Eye (tissue), 1 donor: ENCODE measurements around the gene SERPING1.

Source experiments
- DNase-seq: peaks from one replicate; pipeline ENCODE4 v3.0.0-alpha.2; 2015

The SERPING1 gene

DNA sequence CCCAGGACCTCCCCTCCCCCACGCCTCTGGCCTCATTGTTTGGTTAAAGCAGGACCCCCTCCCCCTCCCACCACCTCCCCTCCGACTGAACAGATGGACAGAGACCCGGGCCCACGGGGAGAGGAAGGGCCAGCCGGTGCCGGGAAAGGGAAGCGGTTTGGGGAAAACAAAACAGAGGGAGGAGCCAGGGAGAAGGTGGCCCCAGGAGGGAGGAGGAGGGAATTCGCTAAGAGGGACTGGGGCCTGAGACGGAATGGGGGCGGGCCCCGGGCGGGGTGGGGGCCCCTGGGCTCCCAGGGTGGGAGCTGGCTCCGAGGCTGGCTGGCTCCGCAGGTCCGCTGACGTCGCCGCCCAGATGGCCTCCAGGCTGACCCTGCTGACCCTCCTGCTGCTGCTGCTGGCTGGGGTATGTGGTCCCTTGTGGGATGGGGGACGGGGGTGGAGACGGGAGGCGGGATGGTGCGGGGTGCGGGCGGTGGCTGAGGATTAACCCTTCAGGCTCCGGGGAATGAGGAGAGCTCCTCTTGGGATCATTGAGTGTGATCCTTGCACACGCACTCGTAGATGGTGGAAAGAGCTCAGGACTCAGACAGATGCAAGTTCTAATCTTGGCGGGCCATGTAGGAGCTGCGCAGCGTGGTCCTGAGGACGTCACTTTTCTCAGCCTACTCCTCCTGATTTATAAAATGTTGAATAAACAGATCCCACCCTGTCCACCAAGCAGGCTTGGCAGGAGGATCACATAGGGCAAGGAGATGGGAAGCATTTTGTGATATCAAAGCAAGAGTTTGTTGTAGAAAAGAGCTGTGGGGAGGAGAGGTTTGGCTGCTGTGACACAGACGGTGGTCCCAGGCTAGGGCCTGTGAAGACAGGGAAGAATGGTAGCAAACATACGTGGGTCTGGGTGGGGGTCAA lies 688 bp downstream of the SERPING1 start:
- DNase-seq = peak; percentile 96

- peak; percentile 61 for DNase-seq
These were observed 1.3 kb downstream of the SERPING1 start for GRCh38 chr11:57598831-57599155.

GRCh38 chr11:57599381-57599780 lies 1.9 kb downstream of the SERPING1 start:
- peak; percentile 9 for DNase-seq

- peak; percentile 37 for DNase-seq
These were observed 3.8 kb downstream of the SERPING1 start for GRCh38 chr11:57601297-57601696.

- DNase-seq = peak; percentile 5
These were observed 7.0 kb downstream of the SERPING1 start for GRCh38 chr11:57604296-57605027.

GRCh38 chr11:57605028-57605420 lies 7.5 kb downstream of the SERPING1 start:
- peak; percentile 52 for DNase-seq

DNA sequence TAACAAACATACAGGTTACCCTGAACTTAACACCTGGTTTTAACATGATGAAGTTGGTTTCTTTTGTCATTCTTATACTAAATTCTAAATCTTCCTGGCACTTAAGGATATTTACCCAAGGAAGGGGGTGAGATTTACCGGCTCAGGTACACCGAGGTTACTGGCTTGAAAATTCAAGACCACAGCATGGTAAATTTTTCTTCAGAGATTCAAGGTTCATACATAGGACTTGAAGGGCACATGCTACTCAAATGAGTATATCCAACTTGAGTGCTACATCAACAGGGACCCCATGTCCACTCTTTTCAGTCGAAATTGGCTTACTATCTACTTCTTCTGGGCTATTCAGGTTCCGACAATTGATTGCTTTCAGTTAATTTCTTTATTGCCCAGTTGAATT lies 12.7 kb downstream of the SERPING1 start:
- no peak for DNase-seq

DNA sequence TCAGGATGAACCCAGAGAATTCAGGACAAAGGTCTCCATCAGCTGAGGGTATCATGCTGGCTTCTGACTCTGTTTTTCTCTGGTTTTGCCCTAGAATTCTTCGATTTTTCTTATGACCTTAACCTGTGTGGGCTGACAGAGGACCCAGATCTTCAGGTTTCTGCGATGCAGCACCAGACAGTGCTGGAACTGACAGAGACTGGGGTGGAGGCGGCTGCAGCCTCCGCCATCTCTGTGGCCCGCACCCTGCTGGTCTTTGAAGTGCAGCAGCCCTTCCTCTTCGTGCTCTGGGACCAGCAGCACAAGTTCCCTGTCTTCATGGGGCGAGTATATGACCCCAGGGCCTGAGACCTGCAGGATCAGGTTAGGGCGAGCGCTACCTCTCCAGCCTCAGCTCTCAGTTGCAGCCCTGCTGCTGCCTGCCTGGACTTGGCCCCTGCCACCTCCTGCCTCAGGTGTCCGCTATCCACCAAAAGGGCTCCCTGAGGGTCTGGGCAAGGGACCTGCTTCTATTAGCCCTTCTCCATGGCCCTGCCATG lies 16.8 kb downstream of the SERPING1 start:
- DNase-seq = no peak

GRCh38 chr11:57615308-57615707 lies 17.8 kb downstream of the SERPING1 start:
- no peak for DNase-seq

GRCh38 chr11:57616595-57616994 lies 19.1 kb downstream of the SERPING1 start:
- no peak for DNase-seq

DNA sequence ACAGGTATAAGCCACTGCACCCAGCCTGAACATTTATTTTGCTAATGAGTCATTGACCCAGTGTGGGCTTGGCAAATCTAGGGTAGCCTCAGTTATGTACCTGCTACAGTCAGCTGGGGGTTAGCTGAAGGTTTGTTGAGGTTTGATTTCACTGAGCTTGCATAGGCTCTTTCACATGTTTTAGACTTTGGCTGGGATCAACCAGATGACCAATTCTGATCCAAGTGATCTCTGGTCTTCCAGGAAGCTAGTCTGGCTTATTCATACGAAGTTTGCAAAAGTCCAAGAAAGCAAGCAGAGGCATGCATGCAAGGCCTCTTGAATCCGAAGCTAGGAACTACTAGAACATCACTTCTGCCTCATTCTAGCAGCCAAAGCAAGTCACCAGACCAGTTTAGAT lies 21.0 kb downstream of the SERPING1 start:
- DNase-seq = no peak

GRCh38 chr11:57619331-57619730 lies 21.8 kb downstream of the SERPING1 start:
- no peak for DNase-seq

DNA sequence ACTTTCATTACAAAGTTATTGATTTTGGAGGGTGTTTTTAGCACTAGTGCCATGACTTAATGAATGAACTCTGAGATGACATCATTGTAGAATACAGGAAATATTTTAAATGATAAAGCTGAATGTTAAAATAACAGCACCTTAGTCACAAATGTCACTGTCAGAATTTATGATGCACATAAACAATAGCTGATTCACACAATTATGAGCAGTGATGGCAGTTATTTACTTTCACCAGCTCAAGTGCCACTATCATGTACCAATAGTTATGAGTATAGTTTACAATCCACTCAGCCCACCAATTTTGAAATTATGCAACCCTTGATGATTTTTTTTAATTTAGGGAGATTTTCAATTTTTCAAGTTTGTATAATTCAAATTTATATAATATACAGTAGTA lies 23.0 kb downstream of the SERPING1 start:
- DNase-seq = no peak

- DNase-seq = no peak
These were observed 24.8 kb downstream of the SERPING1 start for GRCh38 chr11:57622263-57622662.

DNA sequence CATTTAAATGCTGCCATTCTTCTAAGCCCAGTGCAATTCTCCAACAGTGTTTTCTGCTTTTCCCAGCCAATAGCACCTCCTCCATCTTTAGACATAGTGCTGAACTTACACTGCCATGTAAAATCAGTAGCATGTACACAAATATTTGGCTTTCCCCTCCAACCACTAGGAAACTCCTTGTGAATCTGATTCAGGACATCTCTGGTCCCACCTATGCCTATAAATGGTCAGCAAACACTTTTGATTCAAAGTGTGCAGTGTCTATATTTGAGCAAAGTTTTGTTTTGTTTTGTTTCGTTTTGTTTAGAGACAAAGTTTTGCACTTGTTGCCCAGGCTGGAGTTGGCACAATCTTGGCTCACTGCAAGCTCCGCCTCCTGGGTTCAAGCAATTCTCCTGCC lies 27.4 kb downstream of the SERPING1 start:
- DNase-seq = no peak

- no peak for DNase-seq
These were observed 29.4 kb downstream of the SERPING1 start for GRCh38 chr11:57626895-57627294.

DNA sequence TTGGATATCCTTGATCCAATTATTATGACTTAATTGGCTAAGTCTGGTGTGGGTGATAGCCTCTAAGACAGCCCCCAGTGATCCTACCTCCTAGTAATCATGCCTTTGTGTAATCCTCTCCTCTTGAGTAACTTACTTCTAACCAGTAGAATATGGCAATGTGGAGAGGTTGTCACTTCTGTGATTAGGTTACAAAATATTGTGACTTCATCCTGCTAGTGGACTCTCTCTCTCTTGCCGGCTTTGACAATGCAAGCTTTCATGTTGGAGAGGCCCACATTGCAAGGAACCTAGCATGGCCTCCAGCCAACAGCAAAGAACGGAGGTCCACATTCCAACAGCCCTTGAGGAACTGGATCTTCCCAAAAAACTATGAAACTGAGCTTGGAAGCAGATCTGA lies 32.7 kb downstream of the SERPING1 start:
- no peak for DNase-seq

DNA sequence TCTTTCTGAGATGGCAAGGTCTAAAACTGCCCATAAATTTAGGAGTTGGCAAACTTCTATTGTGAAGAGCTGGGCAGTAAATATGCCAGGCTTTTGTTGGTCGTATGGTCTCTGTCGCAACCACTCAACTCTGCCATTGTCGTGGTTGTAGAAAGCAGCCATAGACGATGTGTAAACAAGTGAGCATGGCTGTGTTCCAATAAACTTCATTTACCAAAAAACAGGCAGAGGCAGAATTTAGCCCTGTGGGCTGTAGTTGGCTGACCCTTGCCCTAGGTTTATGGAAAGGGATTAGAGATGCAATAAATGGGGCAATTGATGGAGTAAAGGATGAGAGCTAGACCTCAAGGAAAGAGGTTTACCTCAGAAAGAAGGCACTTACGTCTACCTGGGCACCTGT lies 34.6 kb downstream of the SERPING1 start:
- DNase-seq = no peak

- peak; percentile 20 for DNase-seq
These were observed 36.0 kb downstream of the SERPING1 start for GRCh38 chr11:57633394-57634070.

DNA sequence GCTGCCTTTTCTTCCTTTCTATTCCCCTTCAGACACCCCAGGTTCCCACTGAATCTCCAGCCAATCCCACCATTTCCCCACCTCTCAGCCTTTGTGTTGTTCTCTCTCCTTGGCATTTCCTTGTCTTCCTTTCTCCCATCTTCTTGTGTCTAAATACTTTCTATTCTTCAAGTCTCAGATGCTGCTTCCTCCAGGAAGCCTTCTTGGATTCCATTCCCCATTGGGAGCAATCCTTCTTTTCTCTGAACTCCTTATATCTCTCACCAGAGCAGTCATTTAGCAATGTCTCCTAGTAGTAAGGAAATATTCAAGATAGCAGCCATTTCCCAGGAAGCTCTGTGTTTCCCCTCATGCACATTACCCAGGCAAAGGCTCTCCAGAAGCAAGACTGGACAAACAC lies 36.8 kb downstream of the SERPING1 start:
- no peak for DNase-seq

- DNase-seq = no peak
These were observed 37.8 kb downstream of the SERPING1 start for GRCh38 chr11:57635246-57635645.

GRCh38 chr11:57637626-57638004 lies 40.1 kb downstream of the SERPING1 start:
- DNase-seq = no peak

DNA sequence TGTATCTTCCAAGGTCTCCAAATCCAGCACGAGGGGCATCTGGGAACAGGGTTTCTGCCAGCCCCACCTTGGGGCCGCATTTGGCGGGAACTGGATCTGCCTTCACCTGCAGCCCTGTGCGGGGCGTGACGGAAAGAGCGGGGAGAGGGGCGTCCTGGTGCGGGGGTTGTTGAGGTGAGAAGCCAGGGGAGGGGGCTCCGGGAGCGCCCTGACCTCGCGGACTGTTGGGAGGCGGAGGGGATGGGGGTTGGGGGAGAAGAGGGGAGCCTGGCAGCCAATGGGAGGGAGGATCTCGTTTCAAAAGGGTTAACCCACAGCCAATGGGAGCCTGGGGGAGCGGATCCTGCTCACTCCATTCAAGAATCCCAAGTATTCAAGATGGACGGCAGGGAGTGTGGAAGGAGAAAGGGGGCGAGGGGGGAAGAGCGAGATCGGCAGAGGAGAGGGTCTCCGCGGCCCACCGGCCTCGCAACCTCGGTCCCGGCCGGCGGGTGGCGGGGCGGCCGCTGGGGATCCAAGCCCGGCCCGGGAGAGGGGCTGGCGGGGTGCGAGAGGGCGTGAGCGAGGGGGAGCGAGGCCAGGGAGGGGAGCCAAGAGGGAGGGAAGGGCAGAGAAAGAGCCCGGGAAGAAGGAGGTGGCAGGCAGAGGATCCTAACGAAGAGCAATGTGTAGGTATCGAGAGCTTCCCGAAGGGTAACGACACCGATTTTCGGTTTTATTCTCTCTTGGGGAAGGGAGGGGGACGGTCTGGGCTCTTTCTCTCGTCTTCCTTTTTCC lies 40.7 kb downstream of the SERPING1 start:
- peak; percentile 97 for DNase-seq
